A172 (cell line): Measurements from ENCODE around the gene OSBPL1A. TPM values are rescaled to one million over a fixed set of nuclear protein-coding genes. Genes with fewer than 3 reads are reported as not detected.

ENCODE experiments used
- DNase-seq: peaks from one replicate; pipeline ENCODE4 v3.0.0-alpha.2; 2015; ENCODE audit warnings: low spot score
- total RNA-seq: library from RNA; depleted of rRNA; stranded (reverse); fragments of >200 nt; shearing (Covaris generic); gene quantifications from 2 replicates; pipeline ENCODE4 v1.2.3, GENCODE V29; 2014; rRNA removed

Gene OSBPL1A
- total RNA-seq = 54.2 and 76.9 TPM in 2 replicates

- DNase-seq = peak; percentile 93
Measured at GRCh38 chr18:24397694-24398368, at the start of gene OSBPL1A. TSS of gene OSBPL1A (minus strand) at chr18:24397824. CDS start at chr18:24377533, 20,291 bp downstream.

GRCh38 chr18:24446953-24447538 is 49.4 kb upstream of the OSBPL1A start:
- no peak for DNase-seq

GRCh38 chr18:24446453-24446852 is 48.8 kb upstream of the OSBPL1A start:
- DNase-seq = no peak

- no peak for DNase-seq
Measured at GRCh38 chr18:24443870-24444269, 46.2 kb upstream of the OSBPL1A start.

- no peak for DNase-seq
Measured at GRCh38 chr18:24436939-24437338, 39.3 kb upstream of the OSBPL1A start.

GRCh38 chr18:24432618-24433017 is 35.0 kb upstream of the OSBPL1A start:
- DNase-seq = no peak

GRCh38 chr18:24429188-24429587 is 31.6 kb upstream of the OSBPL1A start:
- DNase-seq = no peak

- DNase-seq = no peak
Measured at GRCh38 chr18:24428709-24429108, 31.1 kb upstream of the OSBPL1A start.

GRCh38 chr18:24427484-24427883 is 29.9 kb upstream of the OSBPL1A start:
- no peak for DNase-seq

- peak; percentile 24 for DNase-seq
Measured at GRCh38 chr18:24426398-24427294, 29.0 kb upstream of the OSBPL1A start, which contains the start of gene IMPACT. TSS of gene IMPACT (plus strand) at chr18:24426670. CDS start at chr18:24426757, 87 bp downstream.

GRCh38 chr18:24426073-24426397 is 28.4 kb upstream of the OSBPL1A start:
- no peak for DNase-seq

GRCh38 chr18:24421831-24422230 is 24.2 kb upstream of the OSBPL1A start:
- no peak for DNase-seq

GRCh38 chr18:24420551-24420950 is 22.9 kb upstream of the OSBPL1A start:
- no peak for DNase-seq

- no peak for DNase-seq
Measured at GRCh38 chr18:24417480-24417879, 19.9 kb upstream of the OSBPL1A start.

GRCh38 chr18:24414349-24415003 is 16.9 kb upstream of the OSBPL1A start:
- DNase-seq = no peak

- DNase-seq = no peak
Measured at GRCh38 chr18:24413148-24413547, 15.5 kb upstream of the OSBPL1A start.

- no peak for DNase-seq
Measured at GRCh38 chr18:24408496-24408895, 10.9 kb upstream of the OSBPL1A start.

GRCh38 chr18:24404591-24404990 is 7.0 kb upstream of the OSBPL1A start:
- no peak for DNase-seq

GRCh38 chr18:24403076-24403475 is 5.5 kb upstream of the OSBPL1A start:
- DNase-seq = no peak

GRCh38 chr18:24402209-24402785 is 4.7 kb upstream of the OSBPL1A start:
- no peak for DNase-seq

GRCh38 chr18:24400587-24400986 is 3.0 kb upstream of the OSBPL1A start:
- DNase-seq = no peak

GRCh38 chr18:24398540-24398939 is 916 bp upstream of the OSBPL1A start:
- peak; percentile 41 for DNase-seq
